ENCODE results near the gene ERFL. TPM values are rescaled to one million over a fixed set of nuclear protein-coding genes. Genes with fewer than 3 reads are reported as not detected.
A peak's percentile ranks its signal among the peaks of the same experiment; 100 is the strongest.

Gene ERFL
- total RNA-seq, 5 donors from 2014 or later (not counting 1 experiment from before 2014, with no cell fraction given), result 5.9 to 8.5 (median 6.3) TPM

- Histone ChIP-seq H3K4me3 (ENCODE audit: control insufficient read depth in 1 of 2, extremely low read depth in 1 of 2, low read length in 1 of 2) (no peak overlapping the region), H3K4me1 (ENCODE audit: control insufficient read depth in 1 of 2, extremely low read depth in 1 of 2, insufficient read depth in 2 of 2, low read length in 2 of 2) (peaks cover 70 to 100% of the 10 kb centered on the region in 2 experiments), H3K36me3 (ENCODE audit: control insufficient read depth in 2 of 2, extremely low read depth in 1 of 2, insufficient read depth in 1 of 2, low read length in 1 of 2) (peaks cover 21 to 34% of the 10 kb centered on the region in 2 donors), H3K9me3 (no peaks in the 10 kb centered on the region), H3K27ac (ENCODE audit: low read length) (peak overlapping the region; percentile 81), H3K27me3 (replicated peaks in 1 of 2; ENCODE audit: control insufficient read depth in 2 of 2, extremely low read depth in 1 of 2, insufficient read depth in 2 of 2, low read length in 1 of 2) (no peaks in the 10 kb centered on the region)
- POLR2A ChIA-PET, result interaction anchor here in 1 of 2 donors (0.6 kb wide), 1 partner anchor 9 kb away, joined by 9 read pairs; no protein-coding TSS in a partner anchor
- no peaks in the 10 kb centered on the region for H3K9me3 Mint-ChIP-seq
- CTCF ChIA-PET, result interaction anchor here (1.3 to 2.1 kb wide), 3 partner anchors 12 to 16 kb away, joined by 3 to 15 read pairs (median 4); partner anchors contain the start of gene RPS19 (in 1 of the 2)
- no peaks in the 10 kb centered on the region for H3K27me3 Mint-ChIP-seq
- H3K27ac Mint-ChIP-seq, result peak overlapping the region; percentile 99
- H3K4me3 Mint-ChIP-seq, result peak overlapping the region; percentile 54 to 88 (median 69)
- DNase-seq (peak; percentile 48 to 83 (median 59)), ATAC-seq (replicated peaks in 1 of 4) (peak; percentile 50 to 68 (median 64))
- H3K4me1 Mint-ChIP-seq, result peaks cover 60 to 86% (median 76%) of the 10 kb centered on the region in 3 donors
- peaks cover 24% of the 10 kb centered on the region for H3K36me3 Mint-ChIP-seq
- 10% methylated on average over 10 of the region's 16 CpGs for WGBS (ENCODE audit: insufficient coverage)
Observed at GRCh38 chr19:41871573-41872383, 56.5 kb downstream of the ERFL start.

GRCh38 chr19:41870401-41870873, 57.8 kb downstream of the ERFL start:
- Histone ChIP-seq H3K9me3 (no peaks in the 10 kb centered on the region), H3K27me3 (replicated peaks in 1 of 2; ENCODE audit: control insufficient read depth in 2 of 2, extremely low read depth in 1 of 2, insufficient read depth in 2 of 2, low read length in 1 of 2) (no peaks in the 10 kb centered on the region), H3K27ac (ENCODE audit: low read length) (peak overlapping the region; percentile 81), H3K4me1 (ENCODE audit: control insufficient read depth in 1 of 2, extremely low read depth in 1 of 2, insufficient read depth in 2 of 2, low read length in 2 of 2) (peaks cover 62 to 97% of the 10 kb centered on the region in 2 experiments), H3K36me3 (ENCODE audit: control insufficient read depth in 2 of 2, extremely low read depth in 1 of 2, insufficient read depth in 1 of 2, low read length in 1 of 2) (peaks cover 21 to 34% of the 10 kb centered on the region in 2 donors), H3K4me3 (ENCODE audit: control insufficient read depth in 1 of 2, extremely low read depth in 1 of 2, low read length in 1 of 2) (no peak overlapping the region)
- Mint-ChIP-seq H3K4me1 (peaks cover 57 to 83% (median 72%) of the 10 kb centered on the region in 3 donors), H3K27me3 (no peaks in the 10 kb centered on the region), H3K27ac (peak overlapping the region; percentile 89), H3K9me3 (no peaks in the 10 kb centered on the region), H3K36me3 (peaks cover 28% of the 10 kb centered on the region), H3K4me3 (peak overlapping the region in 1 of 3 donors; percentile 44)
- WGBS (ENCODE audit: insufficient coverage), result no CpG with 5 or more reads among the region's 3 CpGs
- ATAC-seq (replicated peaks in 1 of 4) (no peak), DNase-seq (no peak)
- ChIA-PET POLR2A (interaction anchor here in 1 of 2 donors (0.5 kb wide), 1 partner anchor 29 kb away, joined by 3 read pairs; no protein-coding TSS in a partner anchor), CTCF (interaction anchor here (0.6 to 2.1 kb wide), 3 partner anchors 10 to 571 kb away, joined by 4 to 15 read pairs (median 8); partner anchors contain the start of gene RPS19 (in 1 of the 2))

- POLR2A ChIA-PET, result no interaction called here
- peaks cover 31% of the 10 kb centered on the region for H3K36me3 Mint-ChIP-seq
- Histone ChIP-seq H3K27ac (ENCODE audit: low read length) (peak overlapping the region; percentile 81), H3K27me3 (replicated peaks in 1 of 2; ENCODE audit: control insufficient read depth in 2 of 2, extremely low read depth in 1 of 2, insufficient read depth in 2 of 2, low read length in 1 of 2) (no peaks in the 10 kb centered on the region), H3K36me3 (ENCODE audit: control insufficient read depth in 2 of 2, extremely low read depth in 1 of 2, insufficient read depth in 1 of 2, low read length in 1 of 2) (peaks cover 27 to 41% of the 10 kb centered on the region in 2 donors), H3K4me3 (ENCODE audit: control insufficient read depth in 1 of 2, extremely low read depth in 1 of 2, low read length in 1 of 2) (no peak overlapping the region), H3K9me3 (no peaks in the 10 kb centered on the region), H3K4me1 (ENCODE audit: control insufficient read depth in 1 of 2, extremely low read depth in 1 of 2, insufficient read depth in 2 of 2, low read length in 2 of 2) (peaks cover 58 to 96% of the 10 kb centered on the region in 2 experiments)
- 88% methylated on average over 8 of the region's 13 CpGs for WGBS (ENCODE audit: insufficient coverage)
- peak overlapping the region; percentile 89 for H3K27ac Mint-ChIP-seq
- CTCF ChIA-PET, result no interaction called here
- no peaks in the 10 kb centered on the region for H3K9me3 Mint-ChIP-seq
- ATAC-seq (replicated peaks in 1 of 4) (no peak), DNase-seq (no peak)
- H3K27me3 Mint-ChIP-seq, result no peaks in the 10 kb centered on the region
- peak overlapping the region in 1 of 3 donors; percentile 17 for H3K4me3 Mint-ChIP-seq
- H3K4me1 Mint-ChIP-seq, result peaks cover 60 to 84% (median 73%) of the 10 kb centered on the region in 3 donors
Observed at GRCh38 chr19:41869374-41869955, 58.8 kb downstream of the ERFL start.

GRCh38 chr19:41868989-41869300, 59.3 kb downstream of the ERFL start:
- Mint-ChIP-seq H3K36me3 (peaks cover 36% of the 10 kb centered on the region), H3K27me3 (no peaks in the 10 kb centered on the region), H3K4me3 (no peak overlapping the region), H3K9me3 (no peaks in the 10 kb centered on the region), H3K27ac (peak overlapping the region; percentile 88 to 92), H3K4me1 (peaks cover 62 to 84% (median 75%) of the 10 kb centered on the region in 3 donors)
- Histone ChIP-seq H3K36me3 (ENCODE audit: control insufficient read depth in 2 of 2, extremely low read depth in 1 of 2, insufficient read depth in 1 of 2, low read length in 1 of 2) (peaks cover 27 to 46% of the 10 kb centered on the region in 2 donors), H3K4me3 (ENCODE audit: control insufficient read depth in 1 of 2, extremely low read depth in 1 of 2, low read length in 1 of 2) (no peak overlapping the region), H3K27ac (ENCODE audit: low read length) (peak overlapping the region; percentile 81), H3K9me3 (no peaks in the 10 kb centered on the region), H3K4me1 (ENCODE audit: control insufficient read depth in 1 of 2, extremely low read depth in 1 of 2, insufficient read depth in 2 of 2, low read length in 2 of 2) (peaks cover 56 to 96% of the 10 kb centered on the region in 2 experiments), H3K27me3 (replicated peaks in 1 of 2; ENCODE audit: control insufficient read depth in 2 of 2, extremely low read depth in 1 of 2, insufficient read depth in 2 of 2, low read length in 1 of 2) (no peaks in the 10 kb centered on the region)
- POLR2A ChIA-PET, result interaction anchor here in 1 of 2 donors (0.7 kb wide), 1 partner anchor 340 kb away, joined by 6 read pairs; no protein-coding TSS in a partner anchor
- 100% methylated on average over 2 of the region's 12 CpGs for WGBS (ENCODE audit: insufficient coverage)
- ATAC-seq (replicated peaks in 1 of 4), result no peak
- CTCF ChIA-PET, result interaction anchor here in 1 of 2 donors (1.1 kb wide), 1 partner anchor 84 kb away, joined by 3 read pairs; no protein-coding TSS in a partner anchor
- DNase-seq, result no peak

- Mint-ChIP-seq H3K4me3 (peak overlapping the region in 1 of 3 donors; percentile 20), H3K27me3 (no peaks in the 10 kb centered on the region), H3K27ac (peak overlapping the region; percentile 88 to 92), H3K4me1 (peaks cover 65 to 82% (median 75%) of the 10 kb centered on the region in 3 donors), H3K36me3 (peaks cover 40% of the 10 kb centered on the region), H3K9me3 (no peaks in the 10 kb centered on the region)
- no peak overlapping the region for H3K4me3 ChIP-seq (ENCODE audit: control insufficient read depth in 1 of 2, extremely low read depth in 1 of 2, low read length in 1 of 2)
- peak overlapping the region; percentile 81 for H3K27ac ChIP-seq (ENCODE audit: low read length)
- no peaks in the 10 kb centered on the region for H3K9me3 ChIP-seq
- ATAC-seq (replicated peaks in 1 of 4) (no peak), DNase-seq (no peak)
- peaks cover 50 to 96% of the 10 kb centered on the region in 2 experiments for H3K4me1 ChIP-seq (ENCODE audit: control insufficient read depth in 1 of 2, extremely low read depth in 1 of 2, insufficient read depth in 2 of 2, low read length in 2 of 2)
- peaks cover 27 to 52% of the 10 kb centered on the region in 2 donors for H3K36me3 ChIP-seq (ENCODE audit: control insufficient read depth in 2 of 2, extremely low read depth in 1 of 2, insufficient read depth in 1 of 2, low read length in 1 of 2)
- ChIA-PET CTCF (interaction anchor here in 1 of 2 donors (1.1 kb wide), 1 partner anchor 84 kb away, joined by 3 read pairs; no protein-coding TSS in a partner anchor), POLR2A (interaction anchor here (0.6 to 0.7 kb wide), 3 partner anchors 11 to 340 kb away, joined by 3 to 8 read pairs (median 6); no protein-coding TSS in a partner anchor)
- WGBS (ENCODE audit: insufficient coverage), result 79% methylated on average over 8 of the region's 10 CpGs
- no peaks in the 10 kb centered on the region for H3K27me3 ChIP-seq (replicated peaks in 1 of 2; ENCODE audit: control insufficient read depth in 2 of 2, extremely low read depth in 1 of 2, insufficient read depth in 2 of 2, low read length in 1 of 2)
Observed at GRCh38 chr19:41868120-41868988, 59.9 kb downstream of the ERFL start.
